HEK293 (cell line): Measurements from ENCODE around the gene SHROOM1.

ENCODE experiments used
- HOXD13 ChIP-seq: sonication (generic); formaldehyde crosslinking; IDR thresholded peaks from 2 replicates; pipeline ENCODE4 v1.8.0; 2022; ENCODE audit warnings: missing genetic modification reagents, borderline replicate concordance
- OVOL3 ChIP-seq: fragments of 450-650 bp; formaldehyde crosslinking; IDR thresholded peaks from 2 replicates; pipeline ENCODE4 v1.5.1; 2016; ENCODE audit warnings: missing biosample characterization, missing genetic modification characterization
- SP2 ChIP-seq: fragments of 450-650 bp; formaldehyde crosslinking; IDR thresholded peaks from 2 replicates; pipeline ENCODE4 v1.5.1; 2016; ENCODE audit warnings: missing biosample characterization, missing genetic modification characterization
- ZNF16 ChIP-seq: fragments of 450-650 bp; formaldehyde crosslinking; IDR thresholded peaks from 2 replicates; pipeline ENCODE4 v1.5.1; 2016; ENCODE audit warnings: low read depth, missing biosample characterization, missing genetic modification characterization
- ZNF184 ChIP-seq: fragments of 450-650 bp; IDR thresholded peaks from 2 replicates; pipeline ENCODE4 v1.5.1; 2018; ENCODE audit warnings: missing biosample characterization, mild to moderate bottlenecking, missing genetic modification characterization
- ZNF366 ChIP-seq: fragments of 450-650 bp; formaldehyde crosslinking; conservative IDR thresholded peaks from 2 replicates; pipeline ENCODE4 v1.5.1; 2016; ENCODE audit warnings: missing biosample characterization, missing genetic modification characterization
- ZSCAN30 ChIP-seq: fragments of 450-650 bp; IDR thresholded peaks from 2 replicates; pipeline ENCODE4 v1.5.1; 2018; ENCODE audit warnings: missing biosample characterization, mild to moderate bottlenecking, missing genetic modification characterization, moderate library complexity
- TF ChIP-seq, protein P1 (sequence below): fragments of 450-650 bp; formaldehyde crosslinking; IDR thresholded peaks from 2 replicates; pipeline ENCODE4 v1.5.1; 2016; ENCODE audit warnings: missing biosample characterization, missing genetic modification characterization
- TF ChIP-seq, protein P2 (sequence below): fragments of 450-650 bp; formaldehyde crosslinking; IDR thresholded peaks from 2 replicates; pipeline ENCODE4 v1.5.1; 2016; ENCODE audit warnings: missing biosample characterization, missing genetic modification characterization

DNA sequence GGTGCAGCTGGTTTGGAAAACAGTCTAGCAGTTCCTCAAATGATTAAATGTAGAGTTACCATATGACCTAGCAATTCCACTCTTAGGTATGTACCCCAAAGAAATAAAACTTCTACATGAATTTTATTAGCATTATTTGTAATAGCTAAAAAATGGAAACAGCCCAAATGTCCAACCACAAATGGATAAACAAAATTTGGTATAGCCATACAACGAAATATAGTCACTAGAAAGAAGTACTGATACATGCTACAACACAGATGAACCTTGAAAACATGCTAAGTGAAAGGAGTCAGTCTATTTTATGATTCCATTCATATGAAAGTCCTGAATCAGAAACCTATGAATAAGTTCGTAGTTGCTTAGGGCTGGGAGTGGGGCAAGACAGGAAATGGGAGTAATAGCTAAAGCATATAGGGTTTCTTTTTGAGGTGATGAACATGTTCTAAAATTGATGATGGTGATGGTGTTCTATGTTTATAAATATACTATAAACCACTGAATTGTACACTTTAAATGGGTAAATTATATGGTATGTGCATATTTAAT, 29.5 kb upstream of the SHROOM1 start:
- TF ChIP-seq HOXD13 (CRISPR knock-in tag) (no peak), SP2 (tag by site-specific recombination) (no peak), OVOL3 (tag by site-specific recombination) (no peak), ZNF366 (tag by site-specific recombination) (no peak), ZNF184 (tag by site-specific recombination) (no peak), ZSCAN30 (tag by site-specific recombination) (no peak), ZNF16 (tag by site-specific recombination) (no peak)
- TF ChIP-seq, protein P1, sequence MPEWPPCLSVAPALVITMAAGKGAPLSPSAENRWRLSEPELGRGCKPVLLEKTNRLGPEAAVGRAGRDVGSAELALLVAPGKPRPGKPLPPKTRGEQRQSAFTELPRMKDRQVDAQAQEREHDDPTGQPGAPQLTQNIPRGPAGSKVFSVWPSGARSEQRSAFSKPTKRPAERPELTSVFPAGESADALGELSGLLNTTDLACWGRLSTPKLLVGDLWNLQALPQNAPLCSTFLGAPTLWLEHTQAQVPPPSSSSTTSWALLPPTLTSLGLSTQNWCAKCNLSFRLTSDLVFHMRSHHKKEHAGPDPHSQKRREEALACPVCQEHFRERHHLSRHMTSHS (tag by site-specific recombination), result no peak
- TF ChIP-seq, protein P2, sequence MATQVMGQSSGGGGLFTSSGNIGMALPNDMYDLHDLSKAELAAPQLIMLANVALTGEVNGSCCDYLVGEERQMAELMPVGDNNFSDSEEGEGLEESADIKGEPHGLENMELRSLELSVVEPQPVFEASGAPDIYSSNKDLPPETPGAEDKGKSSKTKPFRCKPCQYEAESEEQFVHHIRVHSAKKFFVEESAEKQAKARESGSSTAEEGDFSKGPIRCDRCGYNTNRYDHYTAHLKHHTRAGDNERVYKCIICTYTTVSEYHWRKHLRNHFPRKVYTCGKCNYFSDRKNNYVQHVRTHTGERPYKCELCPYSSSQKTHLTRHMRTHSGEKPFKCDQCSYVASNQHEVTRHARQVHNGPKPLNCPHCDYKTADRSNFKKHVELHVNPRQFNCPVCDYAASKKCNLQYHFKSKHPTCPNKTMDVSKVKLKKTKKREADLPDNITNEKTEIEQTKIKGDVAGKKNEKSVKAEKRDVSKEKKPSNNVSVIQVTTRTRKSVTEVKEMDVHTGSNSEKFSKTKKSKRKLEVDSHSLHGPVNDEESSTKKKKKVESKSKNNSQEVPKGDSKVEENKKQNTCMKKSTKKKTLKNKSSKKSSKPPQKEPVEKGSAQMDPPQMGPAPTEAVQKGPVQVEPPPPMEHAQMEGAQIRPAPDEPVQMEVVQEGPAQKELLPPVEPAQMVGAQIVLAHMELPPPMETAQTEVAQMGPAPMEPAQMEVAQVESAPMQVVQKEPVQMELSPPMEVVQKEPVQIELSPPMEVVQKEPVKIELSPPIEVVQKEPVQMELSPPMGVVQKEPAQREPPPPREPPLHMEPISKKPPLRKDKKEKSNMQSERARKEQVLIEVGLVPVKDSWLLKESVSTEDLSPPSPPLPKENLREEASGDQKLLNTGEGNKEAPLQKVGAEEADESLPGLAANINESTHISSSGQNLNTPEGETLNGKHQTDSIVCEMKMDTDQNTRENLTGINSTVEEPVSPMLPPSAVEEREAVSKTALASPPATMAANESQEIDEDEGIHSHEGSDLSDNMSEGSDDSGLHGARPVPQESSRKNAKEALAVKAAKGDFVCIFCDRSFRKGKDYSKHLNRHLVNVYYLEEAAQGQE (tag by site-specific recombination), result no peak
